Kidney epithelial cell (primary cell): Measurements from ENCODE around the gene FBLIM1. TPM values are rescaled to one million over a fixed set of nuclear protein-coding genes. Genes with fewer than 3 reads are reported as not detected.

Experiments
- DNase-seq: peaks from one replicate; pipeline ENCODE4 v3.0.0-alpha.2; 2010; ENCODE audit warnings: low read depth
- H3K27me3 ChIP-seq: 2 replicates; pipeline ENCODE4 v1.6.0; 2011; ENCODE audit warnings: low read length; ENCODE audit not compliant: control insufficient read depth, insufficient read depth
- H3K36me3 ChIP-seq: 2 replicates; pipeline ENCODE4 v1.5.1; 2011; ENCODE audit warnings: low read length; ENCODE audit not compliant: control insufficient read depth, insufficient read depth
- H3K4me3 ChIP-seq: 2 replicates; pipeline ENCODE4 v1.5.1; 2011; ENCODE audit warnings: low read depth, mild to moderate bottlenecking, control low read depth, low read length
- CTCF ChIP-seq: IDR thresholded peaks from 2 replicates; pipeline ENCODE4 v1.5.1; 2011; ENCODE audit warnings: mild to moderate bottlenecking, moderate library complexity, low read length, control low read depth, inconsistent platforms; ENCODE audit not compliant: insufficient read depth, poor library complexity, severe bottlenecking
- total RNA-seq: library from RNA; depleted of rRNA; stranded (reverse); fragments of >200 nt; gene quantifications from 2 replicates; pipeline ENCODE4 v1.2.3, GENCODE V29; 2015

Gene FBLIM1
- total RNA-seq, 1 donor from 2014 or later = 364 TPM

- TF ChIP-seq CTCF = no peak
- DNase-seq = no peak
- Histone ChIP-seq H3K36me3 (peaks cover 9% of the 10 kb centered on the region), H3K4me3 (no peak overlapping the region), H3K27me3 (no peaks in the 10 kb centered on the region)
Measured at GRCh38 chr1:15771836-15772515, 13.4 kb downstream of the FBLIM1 start.

GRCh38 chr1:15775706-15776105 lies 17.1 kb downstream of the FBLIM1 start:
- H3K36me3 ChIP-seq = peaks cover 10% of the 10 kb centered on the region
- no peak for TF ChIP-seq CTCF
- H3K27me3 ChIP-seq = no peaks in the 10 kb centered on the region
- no peak for DNase-seq
- H3K4me3 ChIP-seq = no peak overlapping the region

DNA sequence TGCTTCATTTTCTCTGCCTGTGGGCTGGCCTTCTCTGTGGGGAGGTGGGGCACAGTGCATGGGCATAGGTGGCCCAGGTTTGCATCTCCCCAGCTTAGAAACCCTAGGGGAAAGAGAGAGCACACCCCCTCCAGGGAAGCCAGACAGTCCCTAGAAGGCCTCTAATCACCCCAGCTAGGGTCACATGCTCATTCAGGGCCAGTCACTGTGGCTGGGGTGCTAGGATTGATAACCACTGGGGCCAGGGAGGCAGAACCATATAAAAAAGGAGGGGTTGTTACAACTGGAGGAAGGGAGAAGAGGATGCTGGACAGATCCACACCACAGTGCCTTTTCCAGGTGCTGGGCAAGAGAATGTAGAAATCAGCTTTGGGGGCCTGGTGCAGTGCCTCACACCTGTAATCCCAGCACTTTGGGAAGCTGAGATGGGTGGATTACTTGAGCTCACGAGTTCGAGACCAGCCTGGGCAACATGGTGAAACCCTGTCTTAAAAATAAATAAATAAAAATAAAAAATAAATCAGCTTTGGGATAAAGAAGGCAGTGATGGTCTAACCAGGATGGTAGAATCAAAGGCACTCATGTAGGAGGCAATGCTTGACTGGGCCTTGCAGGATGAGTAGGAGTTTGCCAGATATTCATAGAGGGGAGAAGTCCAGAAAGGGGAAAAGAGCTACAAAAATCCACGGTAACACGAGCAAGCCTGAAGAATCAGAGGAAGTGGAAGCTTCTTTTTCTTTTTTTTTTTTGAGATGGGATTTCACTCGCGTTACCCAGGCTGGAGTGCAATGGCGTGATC lies 19.5 kb downstream of the FBLIM1 start:
- Histone ChIP-seq H3K4me3 (no peak overlapping the region), H3K27me3 (no peaks in the 10 kb centered on the region), H3K36me3 (peaks cover 11% of the 10 kb centered on the region)
- no peak for TF ChIP-seq CTCF
- no peak for DNase-seq

GRCh38 chr1:15785683-15786082 lies 27.1 kb downstream of the FBLIM1 start:
- no peaks in the 10 kb centered on the region for H3K27me3 ChIP-seq
- TF ChIP-seq CTCF = no peak
- peaks cover 1% of the 10 kb centered on the region for H3K36me3 ChIP-seq
- no peak overlapping the region for H3K4me3 ChIP-seq
- DNase-seq = no peak

DNA sequence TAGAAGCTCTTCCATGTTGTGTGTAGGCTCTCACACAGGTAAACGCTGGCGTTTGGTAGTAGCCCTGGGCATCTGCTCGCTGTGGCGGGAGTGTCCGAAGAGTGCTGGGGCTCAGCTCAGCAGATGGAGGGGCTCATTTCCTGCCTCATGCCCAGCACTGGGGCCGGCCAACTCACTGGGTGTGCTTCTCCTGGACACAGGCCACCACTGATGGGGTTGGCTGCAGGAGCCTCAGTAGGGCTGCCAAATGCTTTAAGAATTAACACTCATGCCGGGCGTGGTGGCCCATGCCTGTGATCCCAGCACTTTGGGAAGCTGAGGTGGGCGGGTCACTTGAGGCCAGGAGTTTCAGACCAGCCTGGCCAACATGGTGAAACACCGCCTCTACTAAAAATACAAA lies 28.0 kb downstream of the FBLIM1 start:
- TF ChIP-seq CTCF = no peak
- DNase-seq = no peak
- H3K27me3 ChIP-seq = no peaks in the 10 kb centered on the region
- H3K36me3 ChIP-seq = no peaks in the 10 kb centered on the region
- H3K4me3 ChIP-seq = no peak overlapping the region
